DMS79 (cell line): ENCODE results near the gene RIMS3.
A peak's percentile ranks its signal among the peaks of the same experiment; 100 is the strongest.
"Not testable (repeated sequence)": the region's sequence is repeated elsewhere in the genome, so short reads cannot be mapped to it uniquely, and the experiment has no call there.

Experiments
- DNase-seq: peaks from one replicate; lab custom pipeline; 2025; lab: John Stamatoyannopoulos, UW

Gene RIMS3

GRCh38 chr1:40665335-40666171 lies at the start of gene RIMS3:
RIMS3 (minus strand) TSS chr1:40665682; CDS start chr1:40641925, 23,757 bp downstream.
- DNase-seq = peak; percentile 66

GRCh38 chr1:40712997-40713396 lies 47.5 kb upstream of the RIMS3 start:
- no peak for DNase-seq

- peak; percentile 41 for DNase-seq
These were observed 47.0 kb upstream of the RIMS3 start for GRCh38 chr1:40712405-40712944.

GRCh38 chr1:40711465-40712404 lies 46.3 kb upstream of the RIMS3 start:
- DNase-seq = peak; percentile 82

GRCh38 chr1:40710581-40711315 lies 45.3 kb upstream of the RIMS3 start:
- no peak for DNase-seq

GRCh38 chr1:40709802-40710278 lies 44.4 kb upstream of the RIMS3 start:
- DNase-seq = no peak

GRCh38 chr1:40709100-40709801 lies 43.8 kb upstream of the RIMS3 start:
- DNase-seq = peak; percentile 97

- peak; percentile 92 for DNase-seq
These were observed 43.2 kb upstream of the RIMS3 start for GRCh38 chr1:40708750-40709099.

- DNase-seq = no peak
These were observed 41.1 kb upstream of the RIMS3 start for GRCh38 chr1:40706626-40707025.

- no peak for DNase-seq
These were observed 39.6 kb upstream of the RIMS3 start for GRCh38 chr1:40704817-40705733.

GRCh38 chr1:40703316-40703715 lies 37.8 kb upstream of the RIMS3 start:
- peak; percentile 14 for DNase-seq

- not testable (repeated sequence) for DNase-seq
These were observed 37.3 kb upstream of the RIMS3 start for GRCh38 chr1:40702810-40703209.

- DNase-seq = no peak
These were observed 36.2 kb upstream of the RIMS3 start for GRCh38 chr1:40701684-40702083.

- peak; percentile 83 for DNase-seq
These were observed 34.3 kb upstream of the RIMS3 start for GRCh38 chr1:40699787-40700186.

GRCh38 chr1:40697436-40697835 lies 32.0 kb upstream of the RIMS3 start:
- no peak for DNase-seq

- DNase-seq = no peak
These were observed 30.8 kb upstream of the RIMS3 start for GRCh38 chr1:40696294-40696693.

GRCh38 chr1:40694353-40694874 lies 28.9 kb upstream of the RIMS3 start:
- no peak for DNase-seq

- DNase-seq = no peak
These were observed 27.9 kb upstream of the RIMS3 start for GRCh38 chr1:40693425-40693824.

GRCh38 chr1:40692429-40692895 lies 27.0 kb upstream of the RIMS3 start:
- peak; percentile 42 for DNase-seq
